Measurements from ENCODE around the gene FER.

Gene FER

GRCh38 chr5:108749128-108749861, 1.6 kb downstream of the FER start:
- Histone ChIP-seq H3K79me2 (ENCODE audit: insufficient read depth, low read length) (no peaks in the 10 kb centered on the region), H3K4me3 (ENCODE audit: insufficient read depth, low read length, poor library complexity, severe bottlenecking) (peak overlapping the region; percentile 61), H3K9me3 (ENCODE audit: insufficient read depth, low read length) (no peaks in the 10 kb centered on the region), H3F3A (ENCODE audit: insufficient read depth) (0 out of 2 replicates have a peak, but pooled peaks cover 6% of the 10 kb centered on the region), H3K36me3 (ENCODE audit: low read length) (no peaks in the 10 kb centered on the region), H3K27me3 (ENCODE audit: low read length) (no peaks in the 10 kb centered on the region), H3K9ac (ENCODE audit: low read length) (peak overlapping the region; percentile 72), H3K4me2 (ENCODE audit: low read depth, low read length, poor library complexity, severe bottlenecking) (peak overlapping the region; percentile 82), H3K27ac (ENCODE audit: low read depth, low read length) (no peak overlapping the region; the same call in 1 of the 2 replicates), H3K9me2 (replicated peaks; ENCODE audit: insufficient read depth, low read length) (no peaks in the 10 kb centered on the region), H2AFZ (ENCODE audit: low read depth, low read length, severe bottlenecking) (peak overlapping the region; percentile 91), H4K20me1 (ENCODE audit: low read depth, low read length) (0 out of 2 replicates have a peak, but pooled peaks cover 4% of the 10 kb centered on the region)
- TF ChIP-seq CTCF (IDR thresholded peaks at IDR 0.05; ENCODE audit: insufficient read depth, low read length, poor library complexity, severe bottlenecking) (no peak), EZH2phosphoT487 (conservative IDR thresholded peaks at IDR 0.05; ENCODE audit: low read length) (no peak)

GRCh38 chr5:108753331-108753730, 5.6 kb downstream of the FER start:
- H4K20me1 ChIP-seq (ENCODE audit: low read depth, low read length): 0 out of 2 replicates have a peak, but pooled peaks cover 4% of the 10 kb centered on the region
- no peaks in the 10 kb centered on the region for H3K9me3 ChIP-seq (ENCODE audit: insufficient read depth, low read length)
- H3K4me2 ChIP-seq (ENCODE audit: low read depth, low read length, poor library complexity, severe bottlenecking): no peak overlapping the region
- no peaks in the 10 kb centered on the region for H3K79me2 ChIP-seq (ENCODE audit: insufficient read depth, low read length)
- no peak overlapping the region for H3K9ac ChIP-seq (ENCODE audit: low read length)
- H3F3A ChIP-seq (ENCODE audit: insufficient read depth): 0 out of 2 replicates have a peak, but pooled peaks cover 6% of the 10 kb centered on the region
- no peaks in the 10 kb centered on the region for H3K9me2 ChIP-seq (replicated peaks; ENCODE audit: insufficient read depth, low read length)
- no peaks in the 10 kb centered on the region for H3K36me3 ChIP-seq (ENCODE audit: low read length)
- no peak for TF ChIP-seq EZH2phosphoT487 (conservative IDR thresholded peaks at IDR 0.05; ENCODE audit: low read length)
- TF ChIP-seq CTCF (IDR thresholded peaks at IDR 0.05; ENCODE audit: insufficient read depth, low read length, poor library complexity, severe bottlenecking): no peak
- no peak overlapping the region for H2AFZ ChIP-seq (ENCODE audit: low read depth, low read length, severe bottlenecking)
- no peak overlapping the region for H3K27ac ChIP-seq (ENCODE audit: low read depth, low read length)
- no peak overlapping the region for H3K4me3 ChIP-seq (ENCODE audit: insufficient read depth, low read length, poor library complexity, severe bottlenecking)
- H3K27me3 ChIP-seq (ENCODE audit: low read length): no peaks in the 10 kb centered on the region

GRCh38 chr5:108753877-108754276, 6.2 kb downstream of the FER start:
- H3K79me2 ChIP-seq (ENCODE audit: insufficient read depth, low read length): 0 out of 2 replicates have a peak, but pooled peaks cover 3% of the 10 kb centered on the region

More at GRCh38 chr5:108753877-108754276, 6.2 kb downstream of the FER start:
- no peak for TF ChIP-seq CTCF (IDR thresholded peaks at IDR 0.05; ENCODE audit: insufficient read depth, low read length, poor library complexity, severe bottlenecking)
- no peak for TF ChIP-seq EZH2phosphoT487 (conservative IDR thresholded peaks at IDR 0.05; ENCODE audit: low read length)
- no peaks in the 10 kb centered on the region for H3K27me3 ChIP-seq (ENCODE audit: low read length)
- no peaks in the 10 kb centered on the region for H3K9me3 ChIP-seq (ENCODE audit: insufficient read depth, low read length)
- H4K20me1 ChIP-seq (ENCODE audit: low read depth, low read length): 0 out of 2 replicates have a peak, but pooled peaks cover 4% of the 10 kb centered on the region
- no peaks in the 10 kb centered on the region for H3K9me2 ChIP-seq (replicated peaks; ENCODE audit: insufficient read depth, low read length)
- no peak overlapping the region for H2AFZ ChIP-seq (ENCODE audit: low read depth, low read length, severe bottlenecking)
- 0 out of 2 replicates have a peak, but pooled peaks cover 6% of the 10 kb centered on the region for H3F3A ChIP-seq (ENCODE audit: insufficient read depth)
- no peak overlapping the region for H3K9ac ChIP-seq (ENCODE audit: low read length)
- H3K4me2 ChIP-seq (ENCODE audit: low read depth, low read length, poor library complexity, severe bottlenecking): no peak overlapping the region
- H3K27ac ChIP-seq (ENCODE audit: low read depth, low read length): no peak overlapping the region
- H3K4me3 ChIP-seq (ENCODE audit: insufficient read depth, low read length, poor library complexity, severe bottlenecking): no peak overlapping the region
- no peaks in the 10 kb centered on the region for H3K36me3 ChIP-seq (ENCODE audit: low read length)

Data from SU-DHL-6 (cell line).